Stimulated activated CD8-positive, alpha-beta memory T cell treated with anti-CD3 and anti-CD28 coated beads, Interleukin-7, amount 100 ng/mL, for 4 hours (primary cell): ENCODE data around the gene KIF6.

Experiments used
- DNase-seq, 2 donors: peaks; one replicate each; pipeline ENCODE4 v3.0.0-alpha.2; 2020; ENCODE audit warnings: low read depth in 2 of 2

Gene KIF6

DNA sequence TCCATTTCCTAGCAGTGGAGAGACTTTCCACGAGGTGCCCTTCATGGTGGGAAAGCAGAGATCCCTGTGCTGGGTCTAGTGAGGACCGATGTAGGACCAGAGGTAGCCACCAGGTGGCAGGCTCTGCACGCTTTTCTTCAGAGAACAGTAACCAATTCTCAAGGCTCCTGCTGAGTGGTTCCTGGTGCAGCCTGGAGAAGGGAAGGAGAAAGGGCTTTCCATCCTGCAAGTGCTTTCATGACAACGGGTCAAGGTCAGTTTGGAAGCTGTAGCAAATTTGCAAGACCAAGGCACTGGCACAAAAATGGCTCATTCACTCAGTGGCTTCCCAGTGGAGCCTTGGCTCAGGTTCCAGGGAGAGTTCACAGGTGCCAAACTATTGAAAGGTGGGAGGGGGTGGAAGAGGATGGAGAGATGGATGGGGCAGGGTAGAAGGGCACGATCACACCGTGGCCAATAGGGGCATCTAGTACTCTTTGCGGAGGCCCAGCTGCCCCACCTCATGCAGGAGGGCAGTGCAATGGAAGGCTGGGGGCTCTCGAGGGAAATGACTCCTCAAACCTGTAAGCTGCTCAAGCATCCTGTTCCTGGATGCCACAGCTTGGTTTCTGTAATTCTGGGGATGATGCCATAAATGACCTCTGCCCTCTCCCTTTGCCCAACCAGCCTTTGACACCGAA lies 377.2 kb downstream of the KIF6 start:
- DNase-seq: peak; percentile 12 to 19

- no peak for DNase-seq
Observed at GRCh38 chr6:39347206-39347605, 378.0 kb downstream of the KIF6 start.

- DNase-seq: no peak
Observed at GRCh38 chr6:39344821-39345280, 380.4 kb downstream of the KIF6 start.

DNA sequence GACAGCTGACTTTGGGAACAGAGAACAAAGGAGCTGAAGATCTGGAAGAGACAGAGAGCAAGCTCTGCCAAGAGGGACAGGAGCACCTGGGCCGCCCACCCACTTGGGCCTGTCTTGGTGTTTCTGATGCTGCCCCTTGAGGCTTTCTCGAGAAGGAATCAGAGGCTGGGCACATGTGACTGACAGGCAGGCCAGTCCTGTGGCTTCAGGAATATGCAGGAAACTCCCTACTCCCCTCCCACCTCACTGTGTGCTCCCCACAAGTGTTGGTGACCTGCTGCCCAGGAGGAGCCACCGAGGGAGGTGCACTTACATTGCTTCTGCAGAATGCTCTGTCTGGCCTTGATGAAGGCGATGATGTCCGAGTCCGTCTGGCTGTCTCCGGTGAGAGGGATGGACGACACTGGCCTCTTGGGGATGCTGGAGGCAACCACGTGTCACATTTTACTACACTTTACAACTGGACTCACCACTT lies 381.8 kb downstream of the KIF6 start:
- no peak for DNase-seq

DNA sequence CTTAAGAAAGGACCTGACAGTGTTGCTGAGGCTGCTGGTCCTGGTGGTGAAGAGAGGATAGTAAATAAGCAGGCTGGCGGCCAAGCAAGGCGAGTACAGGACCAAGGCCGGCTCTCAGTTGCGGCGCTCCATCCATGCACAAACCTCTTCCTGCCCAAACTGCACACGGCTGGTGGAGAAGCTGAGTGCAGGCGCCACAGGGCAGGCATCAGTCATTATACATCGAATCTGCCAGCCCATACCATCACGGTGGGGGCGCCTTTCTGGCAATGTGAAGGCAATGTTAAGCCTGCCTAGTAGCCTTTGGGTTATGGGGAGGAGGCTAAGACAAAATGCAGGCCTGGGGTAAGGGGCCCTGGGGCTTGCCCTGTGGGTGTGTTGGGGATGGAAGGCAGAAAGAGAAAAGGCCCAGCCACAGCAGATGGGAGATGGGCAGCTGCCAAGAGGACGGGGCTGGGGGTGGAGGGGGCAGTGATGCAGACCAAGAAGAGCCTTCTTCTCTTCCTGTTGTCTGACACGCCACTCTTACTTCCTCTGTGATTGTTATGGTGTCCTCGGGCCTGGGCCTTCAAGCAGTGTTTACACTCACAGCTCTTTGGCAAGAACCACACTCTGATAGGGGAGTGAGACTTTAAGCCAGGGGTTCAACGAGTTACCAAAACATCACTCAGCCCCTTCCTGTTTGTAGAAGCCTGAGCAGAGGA lies 382.4 kb downstream of the KIF6 start:
- DNase-seq: no peak

DNA sequence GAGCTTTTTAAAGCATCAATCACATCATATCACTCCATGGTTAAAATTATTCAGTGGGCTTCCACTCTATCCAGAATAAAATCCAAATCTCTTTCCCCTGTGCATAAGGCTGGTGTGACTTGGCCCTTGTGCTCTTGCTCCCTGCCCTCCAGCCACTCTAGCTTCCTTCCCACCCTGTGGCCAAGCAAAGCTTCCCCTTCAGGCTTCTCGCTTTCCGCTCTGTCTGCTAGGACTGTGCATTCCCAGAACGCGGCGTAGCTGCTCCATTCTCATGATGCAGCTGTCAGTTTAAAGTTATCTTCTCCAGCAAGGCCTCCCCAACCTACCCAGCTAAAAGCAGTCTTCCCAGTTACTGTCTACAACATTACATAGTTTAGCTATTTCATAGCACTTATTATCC lies 383.3 kb downstream of the KIF6 start:
- no peak for DNase-seq

DNA sequence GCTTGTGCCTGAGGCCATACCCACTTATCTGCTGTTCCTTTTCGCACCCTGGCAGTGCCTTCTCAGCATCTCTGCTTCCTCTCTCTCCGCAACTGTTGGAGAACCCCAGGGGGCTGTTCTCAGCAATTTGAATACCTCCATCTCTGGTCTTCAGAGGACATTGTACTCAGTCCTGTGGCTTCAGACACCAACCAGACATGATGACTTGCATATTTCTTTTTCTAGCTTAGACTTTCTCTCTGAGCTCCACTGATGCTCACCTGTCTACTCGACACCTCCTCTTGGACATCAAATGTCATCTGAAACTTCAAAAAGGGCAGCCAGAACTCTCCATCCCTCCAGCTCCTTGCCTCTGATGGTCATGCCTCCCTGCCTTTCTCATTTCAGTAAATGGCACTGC lies 383.9 kb downstream of the KIF6 start:
- DNase-seq: no peak

GRCh38 chr6:39339868-39340550 lies 385.2 kb downstream of the KIF6 start:
- DNase-seq: no peak

DNA sequence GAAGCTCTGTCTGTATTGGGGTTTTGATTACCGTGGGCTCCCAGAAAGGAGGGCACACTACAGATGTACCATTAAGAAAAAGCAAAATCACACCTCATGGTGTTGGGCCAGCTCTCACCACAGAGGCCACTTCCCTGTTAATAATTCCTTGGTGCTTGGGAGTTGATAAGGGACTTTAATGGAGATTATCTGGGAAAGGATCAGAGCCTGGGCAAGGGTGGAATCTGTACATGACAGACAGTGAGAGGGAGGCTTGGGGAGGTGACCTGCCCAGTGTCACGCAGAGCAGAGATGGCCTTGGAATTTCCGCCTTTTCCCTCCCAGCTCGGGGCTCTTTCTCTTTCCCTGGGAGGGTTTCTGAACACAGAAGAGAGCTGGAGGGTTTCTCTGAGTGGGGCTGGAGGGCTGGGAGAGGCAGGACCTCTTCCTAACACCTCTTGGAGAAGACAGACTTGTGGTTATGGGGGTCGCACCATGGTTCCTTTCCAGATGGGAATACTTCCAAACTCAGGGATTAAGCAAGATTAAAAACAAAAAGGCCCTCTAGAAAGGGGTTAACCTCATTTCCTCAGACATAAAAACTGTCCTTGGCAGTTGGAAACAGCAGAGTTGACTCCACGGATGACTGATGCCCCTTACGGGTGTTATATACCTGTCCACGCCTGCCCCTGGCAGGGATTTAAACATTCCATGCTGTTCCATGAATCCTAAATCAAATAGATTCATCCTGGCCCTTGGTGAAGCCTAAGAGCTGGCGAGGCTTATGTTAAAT lies 385.9 kb downstream of the KIF6 start:
- no peak for DNase-seq

DNA sequence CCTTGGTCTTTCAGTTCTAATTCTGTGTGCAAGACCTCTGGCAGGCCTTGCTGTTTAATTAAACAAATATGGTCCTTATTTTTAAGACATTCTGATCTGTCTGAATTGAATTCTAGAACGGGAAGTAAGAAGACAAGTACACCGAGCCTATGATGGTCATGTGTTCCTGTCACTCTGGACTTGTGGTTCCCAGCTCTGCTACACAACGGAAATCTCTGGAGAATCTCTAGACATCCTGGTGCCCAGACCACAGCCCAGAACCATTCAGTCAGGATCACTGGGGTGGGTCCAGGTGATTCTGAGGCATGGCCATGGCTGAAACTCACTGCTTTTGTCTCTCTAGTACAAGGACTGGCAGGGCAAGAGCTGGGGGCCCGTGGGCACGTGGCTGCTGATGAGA lies 386.8 kb downstream of the KIF6 start:
- DNase-seq: no peak

GRCh38 chr6:39335780-39336545 lies 389.2 kb downstream of the KIF6 start:
- DNase-seq: no peak

DNA sequence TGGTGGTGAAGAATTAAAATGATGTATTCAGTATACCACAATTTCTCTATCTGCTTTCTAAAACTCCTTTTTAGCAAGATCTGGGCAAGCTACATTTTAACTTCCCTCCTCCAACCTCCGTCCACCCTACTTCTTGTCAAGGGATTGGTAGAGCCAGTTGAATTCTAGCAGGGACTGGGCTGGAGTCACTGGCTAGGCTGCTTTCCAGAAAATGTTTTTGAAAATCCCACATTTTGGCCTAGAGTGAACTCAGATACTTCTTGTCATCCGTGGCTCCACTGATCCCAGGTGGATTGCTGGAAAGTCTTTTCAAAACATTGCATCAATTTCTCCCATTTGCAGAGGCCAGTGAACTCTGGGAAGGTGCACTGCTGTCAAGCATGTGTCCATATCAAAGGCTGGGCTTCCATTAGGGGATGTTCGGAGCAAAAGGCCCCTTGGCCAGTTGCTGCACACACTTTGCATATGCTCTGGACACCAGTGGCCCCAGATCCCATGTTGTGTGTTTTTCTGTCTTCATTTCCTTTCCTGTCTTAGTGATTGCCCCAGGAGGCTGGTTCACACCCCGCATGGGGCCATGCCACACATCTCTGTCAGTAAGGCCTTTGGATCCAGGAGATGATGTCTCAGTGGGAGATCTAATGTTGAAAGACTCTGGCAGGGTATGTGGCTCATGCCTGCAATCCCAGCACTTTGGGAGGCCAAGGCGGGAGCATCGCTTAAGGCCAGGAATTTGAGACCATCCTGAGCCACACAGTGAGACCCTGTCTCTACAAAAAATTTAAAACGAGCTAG lies 391.4 kb downstream of the KIF6 start:
- DNase-seq: no peak

GRCh38 chr6:39330476-39330875 lies 394.7 kb downstream of the KIF6 start:
- no peak for DNase-seq

GRCh38 chr6:39330057-39330456 lies 395.2 kb downstream of the KIF6 start:
- no peak for DNase-seq

DNA sequence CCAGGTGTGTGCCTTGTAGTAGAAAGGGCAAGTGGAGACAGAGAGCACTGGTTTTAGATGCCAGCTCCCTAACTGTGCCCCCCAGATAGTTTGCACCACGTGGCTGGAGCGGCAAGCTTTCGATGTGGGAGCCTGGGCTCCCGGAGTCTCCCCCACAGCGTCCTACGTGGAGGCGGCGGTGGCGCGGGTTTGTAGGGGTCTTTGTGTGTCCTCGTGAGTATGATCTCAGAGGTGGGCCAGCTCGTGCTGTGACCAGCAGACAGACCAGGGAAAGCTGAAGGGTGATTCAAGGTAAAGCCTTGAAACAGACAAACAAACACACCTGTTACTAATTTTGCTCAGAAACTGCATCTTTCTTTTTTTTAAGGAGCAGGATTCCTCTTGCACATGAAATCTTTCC lies 397.1 kb downstream of the KIF6 start:
- no peak for DNase-seq

GRCh38 chr6:39327507-39327906 lies 397.7 kb downstream of the KIF6 start:
- DNase-seq: no peak

DNA sequence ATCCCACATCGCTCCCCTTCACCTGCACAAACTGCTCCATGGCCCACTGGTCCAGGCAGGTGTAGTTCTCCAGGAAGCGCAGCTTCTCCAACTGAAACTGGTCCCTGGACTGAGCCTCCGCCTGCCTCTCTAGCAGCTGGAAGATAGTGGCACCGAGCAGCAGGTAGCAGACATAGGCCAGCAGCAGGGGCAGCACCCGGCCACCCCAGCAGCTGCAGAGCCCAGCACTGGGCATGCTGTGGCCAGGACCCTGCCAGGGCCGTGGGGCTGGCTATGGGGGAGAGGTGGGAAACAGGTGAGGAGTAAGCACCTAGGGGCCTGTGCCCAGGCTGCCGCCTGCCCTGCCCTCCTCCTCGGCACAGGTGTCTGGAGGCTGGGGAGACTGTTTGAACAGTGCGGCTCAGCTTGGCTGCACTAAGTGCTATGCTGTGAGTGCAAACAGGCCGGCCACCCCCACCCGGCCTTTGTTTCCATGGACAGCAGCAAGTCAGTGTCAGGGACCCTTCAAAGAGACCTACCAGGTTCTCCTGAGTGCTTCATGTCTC lies 402.8 kb downstream of the KIF6 start, which contains the start of gene KCNK16:
Gene KCNK16, minus strand, starts transcription at position 397 of the 545 bp plus-strand sequence. Its CDS starts 162 bp downstream, at position 235.
- DNase-seq: no peak

DNA sequence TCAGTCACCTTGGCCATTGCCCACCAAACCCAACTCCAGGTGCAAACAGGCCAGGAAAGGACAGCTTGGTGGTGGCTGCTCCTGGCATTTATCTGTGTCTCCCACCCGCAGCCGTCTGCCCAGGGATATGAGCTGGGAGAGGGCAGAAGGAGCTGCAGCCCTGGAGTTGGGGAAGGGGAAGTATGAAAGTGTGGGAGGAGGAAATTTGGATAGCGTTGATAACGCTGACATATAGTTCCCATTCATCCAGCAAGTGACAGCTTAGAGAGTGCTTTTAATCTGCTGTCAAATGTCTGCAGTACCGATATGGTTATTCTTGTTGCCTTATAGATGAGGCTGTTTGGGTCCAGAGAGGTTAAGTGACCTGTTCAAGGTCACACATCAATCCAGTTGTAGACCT lies 403.4 kb downstream of the KIF6 start:
- DNase-seq: no peak

DNA sequence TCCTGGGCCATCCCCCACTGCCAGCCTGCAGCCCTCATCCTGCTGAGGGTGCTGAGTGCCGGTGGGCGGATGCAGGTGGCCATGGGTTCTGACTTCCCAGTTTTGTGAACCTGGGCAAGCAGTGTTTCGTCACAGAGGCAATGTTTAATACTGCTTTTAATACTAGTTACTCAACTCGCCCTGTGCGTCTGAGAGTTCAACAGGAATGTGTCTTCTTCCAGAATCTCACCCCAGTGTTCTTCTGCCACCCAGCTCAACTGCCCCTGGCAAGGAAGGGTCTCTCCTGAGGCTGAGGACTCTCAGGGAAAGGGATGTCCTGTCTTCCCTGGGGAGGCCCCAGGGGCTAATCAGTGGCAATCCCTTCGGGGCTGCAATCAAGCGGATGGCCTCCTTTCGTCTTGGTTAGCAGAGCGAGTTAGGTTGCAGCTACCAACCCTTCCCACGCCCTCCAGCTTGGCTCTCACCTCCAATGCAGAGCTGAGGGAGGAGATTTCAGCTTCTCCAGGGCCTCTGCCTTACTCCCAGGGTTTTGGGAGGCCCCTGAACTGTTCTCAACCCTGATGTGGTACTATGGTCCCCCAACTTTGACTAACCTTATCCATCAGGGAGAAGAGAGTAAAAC lies 404.7 kb downstream of the KIF6 start:
- DNase-seq: no peak
